H1 (cell line): ENCODE data around the gene ZXDC. TPM values are rescaled to one million over a fixed set of nuclear protein-coding genes. Genes with fewer than 3 reads are reported as not detected.

Experiments used
- CTCF ChIA-PET: fragments of 300-600 bp; sonication (Branson Sonifier 250); formaldehyde crosslinking; loops from one replicate; lab custom pipeline; 2021; ENCODE audit not compliant: partially characterized antibody; lab: Charles Lee
- POLR2A ChIA-PET: fragments of 300-600 bp; sonication (Branson Sonifier 250); formaldehyde crosslinking; loops from one replicate; lab custom pipeline; 2021; ENCODE audit warnings: inconsistent platforms; ENCODE audit not compliant: partially characterized antibody; lab: Charles Lee
- DNase-seq, 2 experiments: peaks; one replicate each; pipeline versions ENCODE4 v3.0.0 to v3.0.0-alpha.2; 2010 to 2022; ENCODE audit warnings: low spot score in 2 of 2, low read depth in 1 of 2, mixed read lengths in 1 of 2
- FAIRE-seq: peaks from 2 replicates; lab custom pipeline; 2011; peaks lifted over from hg19 to GRCh38; lab: Jason Lieb, UNC
- H2AFZ ChIP-seq: 2 replicates; pipeline ENCODE4 v1.8.1; 2012; ENCODE audit warnings: low read length, inconsistent platforms
- H2AK5ac ChIP-seq: 2 replicates; pipeline ENCODE4 v1.6.1; 2013; ENCODE audit warnings: low read depth, low read length
- H2BK120ac ChIP-seq: replicated peaks from 2 replicates; pipeline ENCODE3; 2013; ENCODE audit warnings: low read depth, low read length, inconsistent platforms
- H2BK12ac ChIP-seq: 2 replicates; pipeline ENCODE4 v1.6.1; 2013; ENCODE audit warnings: low read depth, low read length
- H2BK15ac ChIP-seq: 2 replicates; pipeline ENCODE4 v1.6.1; 2013; ENCODE audit warnings: low read length
- H2BK20ac ChIP-seq: 2 replicates; pipeline ENCODE4 v1.6.1; 2013; ENCODE audit warnings: low read length
- H2BK5ac ChIP-seq: 2 replicates; pipeline ENCODE4 v1.6.1; 2013; ENCODE audit warnings: low read depth, low read length
- H3K14ac ChIP-seq: 2 replicates; pipeline ENCODE4 v1.6.1; 2013; ENCODE audit warnings: inconsistent platforms; ENCODE audit not compliant: insufficient read length
- H3K18ac ChIP-seq: 2 replicates; pipeline ENCODE4 v1.6.1; 2013; ENCODE audit warnings: low read length; ENCODE audit errors: extremely low read depth
- H3K23ac ChIP-seq: 2 replicates; pipeline ENCODE4 v1.6.1; 2013; ENCODE audit warnings: inconsistent platforms; ENCODE audit not compliant: insufficient read length
- H3K23me2 ChIP-seq: 2 replicates; pipeline ENCODE4 v1.6.1; 2013; ENCODE audit warnings: low read depth, low read length
- H3K27ac ChIP-seq: 2 replicates; pipeline ENCODE4 v1.6.1; 2011; ENCODE audit warnings: low read depth, low read length, inconsistent platforms
- H3K27me3 ChIP-seq, 4 experiments: replicated peaks in 1 of 4; 1 replicate in 1 of 4; 2 replicates in 3 of 4; pipeline versions ENCODE4 v1.6.1 to v1.8.1; 2011 to 2013; ENCODE audit warnings: low read length in 3 of 4, mild to moderate bottlenecking in 3 of 4, inconsistent platforms in 2 of 4, mixed read lengths in 2 of 4, moderate library complexity in 1 of 4; ENCODE audit not compliant: control insufficient read depth in 3 of 4, insufficient read depth in 3 of 4; ENCODE audit errors: extremely low read depth in 1 of 4
- H3K36me3 ChIP-seq, 4 experiments: 2 replicates each; pipeline versions ENCODE4 v1.6.1 to v1.8.1; 2011 to 2013; ENCODE audit warnings: mild to moderate bottlenecking in 4 of 4, low read length in 3 of 4, moderate library complexity in 2 of 4, control low read depth in 1 of 4, inconsistent platforms in 1 of 4; ENCODE audit not compliant: insufficient read depth in 4 of 4, control insufficient read depth in 2 of 4
- H3K4ac ChIP-seq: replicated peaks from 2 replicates; pipeline ENCODE3; 2013; ENCODE audit warnings: low read length, low read depth, mixed read lengths, inconsistent platforms; ENCODE audit not compliant: insufficient read length
- H3K4me1 ChIP-seq, 4 experiments: replicated peaks in 1 of 4; 1 replicate in 1 of 4; 2 replicates in 3 of 4; pipeline versions ENCODE4 v1.6.1 to v1.8.1; 2011 to 2013; ENCODE audit warnings: low read length in 3 of 4, inconsistent platforms in 2 of 4, mixed read lengths in 1 of 4; ENCODE audit not compliant: insufficient read depth in 4 of 4, control insufficient read depth in 3 of 4
- H3K4me2 ChIP-seq, 2 experiments: 2 replicates each; pipeline versions ENCODE4 v1.6.1 to v1.8.1; 2011 to 2013; ENCODE audit warnings: low read depth in 2 of 2, low read length in 2 of 2, control low read depth in 1 of 2, inconsistent platforms in 1 of 2, mild to moderate bottlenecking in 1 of 2; ENCODE audit not compliant: insufficient read depth in 1 of 2
- H3K4me3 ChIP-seq, 4 experiments: fragments of 200-600, 300-600 bp in 1 of 4; sonication (generic), shearing (Covaris generic), sonication (Bioruptor Twin) in 1 of 4; 2 replicates each; pipeline versions ENCODE4 v1.5.1 to v1.8.1; 2011 to 2016; ENCODE audit warnings: low read length in 4 of 4, low read depth in 3 of 4, control low read depth in 2 of 4, inconsistent platforms in 2 of 4, mild to moderate bottlenecking in 2 of 4, mixed read lengths in 1 of 4, moderate library complexity in 1 of 4; ENCODE audit not compliant: insufficient read depth in 2 of 4; ENCODE audit errors: extremely low read depth in 1 of 4
- H3K56ac ChIP-seq: replicated peaks from 2 replicates; pipeline ENCODE3; 2013; ENCODE audit warnings: low read depth, mild to moderate bottlenecking, mixed read lengths, low read length, inconsistent platforms; ENCODE audit not compliant: insufficient read length
- H3K79me1 ChIP-seq: 2 replicates; pipeline ENCODE4 v1.6.1; 2013; ENCODE audit warnings: low read depth, low read length, control low read depth
- H3K79me2 ChIP-seq, 2 experiments: 2 replicates each; pipeline versions ENCODE4 v1.6.1 to v1.8.1; 2012 to 2013; ENCODE audit warnings: low read length in 2 of 2, mild to moderate bottlenecking in 2 of 2, inconsistent platforms in 1 of 2; ENCODE audit not compliant: insufficient read depth in 2 of 2, control insufficient read depth in 1 of 2
- H3K9ac ChIP-seq, 4 experiments: replicated peaks in 1 of 4; 1 replicate in 1 of 4; 2 replicates in 3 of 4; pipeline versions ENCODE4 v1.6.1 to v1.8.1; 2011 to 2013; ENCODE audit warnings: low read depth in 3 of 4, low read length in 3 of 4, control low read depth in 2 of 4, mild to moderate bottlenecking in 2 of 4, moderate library complexity in 2 of 4, inconsistent platforms in 1 of 4; ENCODE audit errors: extremely low read depth in 1 of 4
- H3K9me3 ChIP-seq, 2 experiments: 2 replicates each; pipeline versions ENCODE4 v1.6.1 to v1.8.1; 2012 to 2013; ENCODE audit warnings: mild to moderate bottlenecking in 2 of 2, moderate library complexity in 2 of 2, control low read depth in 1 of 2, inconsistent platforms in 1 of 2, low read depth in 1 of 2, low read length in 1 of 2, mixed read lengths in 1 of 2; ENCODE audit not compliant: insufficient read depth in 2 of 2
- H4K20me1 ChIP-seq, 2 experiments: replicated peaks in 1 of 2; 2 replicates each; pipeline versions ENCODE3 to v1.8.1; 2011 to 2013; ENCODE audit warnings: inconsistent platforms in 2 of 2, low read length in 2 of 2, mild to moderate bottlenecking in 1 of 2; ENCODE audit not compliant: insufficient read depth in 2 of 2, control insufficient read depth in 1 of 2
- H4K5ac ChIP-seq: 2 replicates; pipeline ENCODE4 v1.6.1; 2013; ENCODE audit warnings: low read length, low read depth, mixed read lengths, inconsistent platforms; ENCODE audit not compliant: insufficient read length
- H4K8ac ChIP-seq: 2 replicates; pipeline ENCODE4 v1.8.0; 2013; ENCODE audit warnings: mild to moderate bottlenecking, moderate library complexity, low read length, inconsistent platforms; ENCODE audit not compliant: insufficient read depth; ENCODE audit errors: extremely low read depth
- H4K91ac ChIP-seq: replicated peaks from 2 replicates; pipeline ENCODE3; 2013; ENCODE audit warnings: low read length, mixed read lengths, inconsistent platforms; ENCODE audit not compliant: insufficient read length
- ASH2L ChIP-seq: fragments of 200-600, 300-600 bp; sonication (generic); IDR thresholded peaks from one replicate; pipeline ENCODE4 v1.7.1; 2017; ENCODE audit warnings: low read length
- BCL11A ChIP-seq, 2 experiments: IDR thresholded peaks; one replicate each; pipeline ENCODE4 v1.6.1; 2011; ENCODE audit warnings: low read depth in 2 of 2, low read length in 2 of 2, mild to moderate bottlenecking in 2 of 2
- CHD1 ChIP-seq: IDR thresholded peaks from 2 replicates; pipeline ENCODE4 v1.6.1; 2012; ENCODE audit warnings: low read depth, low read length, improper control_type of control experiment
- CREB1 ChIP-seq: IDR thresholded peaks from 2 replicates; pipeline ENCODE4 v1.6.1; 2012; ENCODE audit warnings: inconsistent platforms
- EP300 ChIP-seq, 2 experiments: IDR thresholded peaks; 1 replicate in 1 of 2; 2 replicates in 1 of 2; pipeline ENCODE4 v1.6.1; 2011 to 2012; ENCODE audit warnings: low read depth in 2 of 2, low read length in 2 of 2, mild to moderate bottlenecking in 2 of 2, borderline replicate concordance in 1 of 2, inconsistent platforms in 1 of 2, moderate library complexity in 1 of 2
- FOSL1 ChIP-seq: IDR thresholded peaks from 2 replicates; pipeline ENCODE4 v1.6.1; 2011; ENCODE audit warnings: mild to moderate bottlenecking, low read depth, low read length, moderate library complexity; ENCODE audit not compliant: insufficient read depth
- JUN ChIP-seq: IDR thresholded peaks from 2 replicates; pipeline ENCODE4 v1.6.1; 2011; ENCODE audit warnings: low read depth, mild to moderate bottlenecking, improper control_type of control experiment, low read length
- JUND ChIP-seq: IDR thresholded peaks from 2 replicates; pipeline ENCODE4 v1.6.1; 2011; ENCODE audit warnings: mild to moderate bottlenecking, improper control_type of control experiment, low read length
- POLR2A ChIP-seq, 2 experiments: IDR thresholded peaks; 1 replicate in 1 of 2; 2 replicates in 1 of 2; pipeline ENCODE4 v1.6.1; 2011; ENCODE audit warnings: low read depth in 2 of 2, low read length in 2 of 2, mild to moderate bottlenecking in 2 of 2; ENCODE audit errors: control extremely low read depth in 1 of 2
- POU5F1 ChIP-seq: IDR thresholded peaks from 2 replicates; pipeline ENCODE4 v1.6.1; 2011; ENCODE audit warnings: low read depth, mild to moderate bottlenecking, low read length, moderate library complexity
- RXRA ChIP-seq: IDR thresholded peaks from 2 replicates; pipeline ENCODE4 v1.6.1; 2011; ENCODE audit warnings: low read depth, mild to moderate bottlenecking, low read length, moderate library complexity; ENCODE audit not compliant: insufficient read depth
- SIRT6 ChIP-seq: IDR thresholded peaks from one replicate; pipeline ENCODE4 v1.7.1; 2012; ENCODE audit warnings: low read length, inconsistent platforms
- TEAD4 ChIP-seq: IDR thresholded peaks from 2 replicates; pipeline ENCODE4 v1.6.1; 2012; ENCODE audit warnings: low read depth, low read length, inconsistent platforms, mixed read lengths
- WGBS, 2 experiments: shearing (Covaris generic) in 1 of 2; methylation state at CpG; one replicate each; pipeline versions ENCODE4 v1.1.6 to v1.1.7; 2013 to 2015; ENCODE audit warnings: low lambda C conversion rate in 2 of 2, mixed read lengths in 2 of 2, inconsistent platforms in 1 of 2, low coverage in 1 of 2, missing lambda C conversion rate in 1 of 2; ENCODE audit not compliant: insufficient replicate concordance in 2 of 2, insufficient coverage in 1 of 2, insufficient read length in 1 of 2; ENCODE audit errors: extremely low coverage in 1 of 2, missing lambda C conversion rate in 1 of 2; 5-methylcytosine and 5-hydroxymethylcytosine counted together
- polyA plus RNA-seq, 7 experiments: library from polyadenylated mRNA; depleted of rRNA in 3 of 7; stranded (reverse) in 5 of 7; unstranded in 2 of 7; fragments of >200 nt in 5 of 7; fragments of 200-250 nt in 2 of 7; gene quantifications; 1 replicate in 5 of 7; 2 replicates in 1 of 7; 4 replicates in 1 of 7; pipeline versions ENCODE4 v1.2.1 to v1.2.3, GENCODE V29; 2011 to 2013; ENCODE audit warnings: missing spikeins in 2 of 7, mixed read lengths in 2 of 7
- total RNA-seq: library from RNA; stranded (reverse); fragmentation: NEBNext Ultra II Directional; extraction: Animal tissue kit (Norgen Biotek cat#: 25700); gene quantifications from 2 replicates; pipeline ENCODE4 v1.2.1, GENCODE V29; 2021
- TF ChIP-seq, protein P1 (sequence below): IDR thresholded peaks from 2 replicates; pipeline ENCODE4 v1.6.1; 2011; ENCODE audit warnings: low read length, improper control_type of control experiment

ZXDC gene
- total and polyA plus RNA-seq, 2 of the 8 experiments (the other 6 are each of a cell fraction or from before 2014, with no cell fraction given), result 12.7 to 24.3 TPM

DNA sequence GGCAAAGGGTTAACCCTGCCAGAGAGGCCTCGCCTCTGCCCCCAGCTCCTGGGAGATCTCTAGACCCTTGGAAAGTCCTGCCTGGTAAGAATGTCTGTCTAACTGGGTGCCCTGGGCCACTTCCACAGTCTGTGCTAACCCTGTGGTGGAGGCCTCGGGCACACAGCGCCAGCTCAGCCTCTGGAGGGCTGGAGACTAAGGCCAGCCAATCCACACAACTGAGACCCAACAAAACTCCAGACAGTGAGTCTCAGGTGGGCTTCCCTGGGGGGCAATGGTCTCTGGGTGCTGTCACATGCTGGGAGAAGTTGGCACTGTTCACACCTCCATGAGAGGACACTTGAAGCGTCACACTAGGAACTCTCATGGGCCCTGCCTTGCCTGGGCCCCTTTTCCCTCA lies 19.5 kb downstream of the ZXDC start:
- Histone ChIP-seq H3K4me3 (no peak overlapping the region), H2BK20ac (no peak overlapping the region), H3K56ac (no peak overlapping the region), H4K91ac (no peak overlapping the region), H3K79me1 (peaks cover 6% of the 10 kb centered on the region; the same call in 1 of the 2 replicates), H2BK5ac (no peak overlapping the region), H3K18ac (no peak overlapping the region), H3K4ac (no peak overlapping the region), H4K20me1 (peaks cover 0 to 15% of the 10 kb centered on the region in 2 experiments), H3K9me3 (no peaks in the 10 kb centered on the region), H2BK120ac (no peak overlapping the region), H3K79me2 (no peaks in the 10 kb centered on the region; a peak in 2 of 4 replicates), H3K27ac (no peak overlapping the region), H3K9ac (no peak overlapping the region), H2AK5ac (no peak overlapping the region), H2AFZ (no peak overlapping the region), H3K4me1 (no peaks in the 10 kb centered on the region), H3K4me2 (no peak overlapping the region), H3K36me3 (peaks cover 9 to 52% (median 26%) of the 10 kb centered on the region in 4 experiments; a peak in 7 of 8 replicates), H3K23me2 (no peaks in the 10 kb centered on the region), H2BK15ac (no peak overlapping the region), H3K23ac (no peak overlapping the region), H4K5ac (no peak overlapping the region), H3K27me3 (no peaks in the 10 kb centered on the region), H3K14ac (no peak overlapping the region), H2BK12ac (no peak overlapping the region), H4K8ac (no peak overlapping the region)
- WGBS, 2 experiments, result 87% methylated on average over 4 of the region's 4 CpGs; no CpG with 5 or more reads in 1 of the 2 experiments
- DNase-seq (no peak), FAIRE-seq (no peak)
- ChIA-PET POLR2A (interaction anchor here (1.1 to 1.4 kb wide), 2 partner anchors 9 kb away, joined by 3 to 6 read pairs; no protein-coding TSS in a partner anchor), CTCF (interaction anchor here (0.6 to 1.3 kb wide), 7 partner anchors 9 to 323 kb away, joined by 3 to 8 read pairs (median 3); no protein-coding TSS in a partner anchor)
- TF ChIP-seq EP300 (IDR thresholded peaks at IDR 0.05; ENCODE audit: borderline replicate concordance in 1 of 2, low read depth in 2 of 2, low read length in 2 of 2), result no peak
- no peak for TF ChIP-seq FOSL1
- TF ChIP-seq, protein P1, sequence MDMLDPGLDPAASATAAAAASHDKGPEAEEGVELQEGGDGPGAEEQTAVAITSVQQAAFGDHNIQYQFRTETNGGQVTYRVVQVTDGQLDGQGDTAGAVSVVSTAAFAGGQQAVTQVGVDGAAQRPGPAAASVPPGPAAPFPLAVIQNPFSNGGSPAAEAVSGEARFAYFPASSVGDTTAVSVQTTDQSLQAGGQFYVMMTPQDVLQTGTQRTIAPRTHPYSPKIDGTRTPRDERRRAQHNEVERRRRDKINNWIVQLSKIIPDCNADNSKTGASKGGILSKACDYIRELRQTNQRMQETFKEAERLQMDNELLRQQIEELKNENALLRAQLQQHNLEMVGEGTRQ, result no peak
- TF ChIP-seq JUND, result no peak
- no peak for TF ChIP-seq POU5F1
- no peak for TF ChIP-seq CHD1
- no peak for TF ChIP-seq TEAD4
- TF ChIP-seq RXRA, result no peak
- no peak for TF ChIP-seq SIRT6
- no peak for TF ChIP-seq CREB1
- no peak for TF ChIP-seq POLR2A (IDR thresholded peaks at IDR 0.05; ENCODE audit: control extremely low read depth in 1 of 2, low read depth in 2 of 2, low read length in 2 of 2)
- TF ChIP-seq JUN, result no peak
- TF ChIP-seq ASH2L, result no peak
- TF ChIP-seq BCL11A (IDR thresholded peaks at IDR 0.05; ENCODE audit: low read depth in 2 of 2, low read length in 2 of 2), result no peak
